GM10847 (cell line): ENCODE data around the gene SUN2.

Experiments used
- POLR2A ChIP-seq: IDR thresholded peaks from 2 replicates; pipeline ENCODE4 v1.6.1; 2011; ENCODE audit not compliant: insufficient read length; ENCODE audit errors: extremely low read depth

The SUN2 gene, protein sequence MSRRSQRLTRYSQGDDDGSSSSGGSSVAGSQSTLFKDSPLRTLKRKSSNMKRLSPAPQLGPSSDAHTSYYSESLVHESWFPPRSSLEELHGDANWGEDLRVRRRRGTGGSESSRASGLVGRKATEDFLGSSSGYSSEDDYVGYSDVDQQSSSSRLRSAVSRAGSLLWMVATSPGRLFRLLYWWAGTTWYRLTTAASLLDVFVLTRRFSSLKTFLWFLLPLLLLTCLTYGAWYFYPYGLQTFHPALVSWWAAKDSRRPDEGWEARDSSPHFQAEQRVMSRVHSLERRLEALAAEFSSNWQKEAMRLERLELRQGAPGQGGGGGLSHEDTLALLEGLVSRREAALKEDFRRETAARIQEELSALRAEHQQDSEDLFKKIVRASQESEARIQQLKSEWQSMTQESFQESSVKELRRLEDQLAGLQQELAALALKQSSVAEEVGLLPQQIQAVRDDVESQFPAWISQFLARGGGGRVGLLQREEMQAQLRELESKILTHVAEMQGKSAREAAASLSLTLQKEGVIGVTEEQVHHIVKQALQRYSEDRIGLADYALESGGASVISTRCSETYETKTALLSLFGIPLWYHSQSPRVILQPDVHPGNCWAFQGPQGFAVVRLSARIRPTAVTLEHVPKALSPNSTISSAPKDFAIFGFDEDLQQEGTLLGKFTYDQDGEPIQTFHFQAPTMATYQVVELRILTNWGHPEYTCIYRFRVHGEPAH

DNA sequence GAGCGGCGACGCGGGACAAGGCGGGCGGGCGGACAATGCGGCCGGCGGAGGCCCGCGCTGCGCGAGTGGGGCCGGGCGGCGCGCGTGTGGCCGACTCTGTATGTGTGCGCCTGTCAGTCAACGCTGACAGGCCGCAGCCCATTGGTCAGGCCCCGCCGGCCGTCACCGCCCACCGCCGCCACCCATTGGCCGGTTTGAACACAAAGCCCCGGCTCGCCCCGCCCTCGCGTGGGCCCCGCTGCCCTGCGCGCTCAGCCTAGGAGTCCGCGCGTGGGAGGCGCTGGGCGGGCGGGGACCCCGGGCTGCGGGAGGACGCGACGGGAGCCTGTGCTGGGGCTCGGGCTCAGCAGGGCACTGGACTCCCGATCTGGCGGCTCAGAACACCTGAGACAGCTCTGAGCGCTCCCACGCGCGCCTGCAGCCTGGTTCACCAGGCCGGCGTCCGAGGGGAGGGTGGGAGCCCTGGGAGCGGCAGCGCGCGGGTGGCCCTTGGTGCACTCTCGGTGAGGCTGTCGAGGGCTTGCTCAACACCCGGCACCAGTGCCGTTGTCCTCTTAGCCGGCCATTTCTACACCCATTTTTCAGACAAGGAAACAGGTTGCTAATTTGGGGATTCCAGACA is at the start of gene SUN2:
TSS of gene SUN2 (minus strand) at position 88 of the 622 bp plus-strand sequence. CDS start 3,370 bp downstream, outside the sequence.
- peak; percentile 74 for TF ChIP-seq POLR2A

DNA sequence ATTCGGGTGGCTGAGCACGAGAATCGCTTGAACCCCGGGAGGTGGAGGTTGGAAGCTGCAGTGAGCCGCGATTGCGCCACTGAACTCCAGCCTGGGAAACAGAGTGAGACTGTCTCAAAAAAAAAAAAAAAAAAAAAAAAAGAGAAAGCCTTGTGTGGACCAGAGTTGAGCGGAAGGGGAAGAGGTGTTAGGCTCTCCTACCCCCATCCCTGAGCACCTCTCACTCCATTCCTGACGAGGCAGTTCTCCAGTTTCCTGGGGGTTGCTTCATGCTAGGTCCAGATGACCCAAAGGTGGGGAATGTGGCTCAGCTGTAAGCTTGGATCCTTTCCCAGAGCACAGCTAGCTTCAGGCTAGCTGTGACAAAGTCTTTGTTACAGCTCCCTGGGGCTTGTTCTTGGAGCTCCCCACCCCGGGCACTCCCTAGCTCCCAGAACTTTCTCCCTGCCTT is 46.9 kb upstream of the SUN2 start:
- no peak for TF ChIP-seq POLR2A

DNA sequence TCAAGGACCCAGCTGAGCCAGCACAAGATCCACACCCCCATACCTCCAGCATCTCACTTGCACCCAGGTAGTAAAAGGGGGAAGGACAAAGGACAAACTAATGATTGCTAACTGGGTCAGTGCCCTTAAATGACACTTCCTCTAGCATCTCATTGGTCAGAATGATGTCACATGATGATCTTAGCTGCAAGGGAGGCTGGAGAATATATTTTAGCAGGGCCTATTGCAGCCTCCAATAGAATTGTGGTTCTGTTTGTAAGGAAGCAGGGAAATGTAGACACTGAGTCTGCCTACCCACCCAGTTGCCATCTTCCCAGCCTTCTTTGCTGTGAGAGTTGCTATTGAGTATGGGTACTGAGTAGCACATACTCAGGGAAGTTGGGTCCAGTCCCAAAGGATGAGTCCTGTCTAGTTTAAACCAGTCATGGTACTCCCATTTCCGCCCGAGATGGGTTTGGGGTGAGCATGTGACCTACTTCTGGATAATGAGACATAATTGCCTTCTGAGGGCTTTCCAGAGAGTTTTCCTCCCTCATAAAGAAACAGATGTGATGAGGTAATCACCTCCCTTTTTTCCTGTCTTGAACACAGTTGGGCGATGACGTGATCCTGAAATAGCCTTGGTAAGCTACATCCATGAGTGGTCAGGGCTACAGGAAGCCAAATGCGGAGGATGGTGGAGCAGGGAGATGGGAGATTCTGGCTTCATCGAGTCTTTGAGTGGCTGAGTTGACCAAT is 43.6 kb upstream of the SUN2 start:
- no peak for TF ChIP-seq POLR2A

DNA sequence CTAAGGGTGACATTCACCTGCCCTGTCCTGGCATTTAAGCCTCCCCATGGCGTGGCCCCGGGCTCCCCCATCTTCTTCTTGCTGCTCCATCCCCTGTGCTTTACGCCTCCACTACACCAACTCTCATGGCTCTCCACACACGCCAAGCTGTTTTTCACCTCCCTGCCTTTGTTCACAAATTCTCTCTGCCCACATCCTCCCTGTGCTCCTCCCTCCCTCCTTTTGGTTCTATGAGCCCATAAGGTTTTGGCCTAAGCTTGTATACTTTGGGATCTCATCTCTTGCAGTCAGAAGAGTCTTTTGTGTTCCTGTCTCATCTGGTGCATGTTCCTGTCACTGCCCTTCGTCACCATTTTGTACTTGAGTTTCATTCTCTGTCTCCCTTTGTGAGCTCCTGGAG is 42.7 kb upstream of the SUN2 start:
- no peak for TF ChIP-seq POLR2A

DNA sequence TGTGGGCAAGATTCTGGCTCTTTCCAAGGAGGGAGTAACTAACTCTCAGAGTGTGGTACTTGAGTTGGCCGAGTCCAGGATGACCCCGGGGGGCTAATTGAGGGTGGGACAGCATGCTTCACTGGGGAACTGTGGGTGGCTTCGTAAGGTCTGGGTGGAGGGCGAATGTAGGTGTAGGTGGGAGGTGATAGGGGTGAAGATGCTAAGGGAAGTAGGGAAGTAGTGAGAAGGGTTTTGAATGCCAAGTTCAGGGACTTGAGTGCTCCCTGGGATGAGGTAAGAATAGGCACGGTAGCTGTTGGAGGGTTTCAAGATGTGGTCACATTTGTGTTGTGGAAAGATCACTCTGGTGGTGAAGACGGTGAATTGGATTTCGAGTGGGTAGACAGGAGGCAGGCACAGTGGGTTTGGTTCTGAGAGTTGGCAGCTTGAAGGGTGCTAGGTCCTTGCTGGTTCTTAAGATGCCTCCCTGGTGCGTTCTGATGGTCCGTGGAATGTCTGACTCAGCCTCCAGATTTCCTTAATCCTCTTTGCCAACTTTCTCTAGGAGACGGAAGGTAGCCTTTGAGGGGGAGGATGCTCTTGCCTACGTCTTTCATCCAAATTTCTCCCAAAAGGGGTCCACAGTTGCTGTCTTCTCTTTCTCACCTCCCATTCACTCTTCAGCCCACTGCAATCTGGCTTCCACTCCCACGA is 40.6 kb upstream of the SUN2 start:
- TF ChIP-seq POLR2A: no peak

GRCh38 chr22:38795569-38795968 is 39.8 kb upstream of the SUN2 start:
- TF ChIP-seq POLR2A: no peak

GRCh38 chr22:38793721-38794466 is 38.1 kb upstream of the SUN2 start, which contains the start of gene DNAL4:
Gene DNAL4, minus strand, starts transcription at chr22:38794143. Its CDS starts 11,412 bp downstream, at chr22:38782731.
- no peak for TF ChIP-seq POLR2A

GRCh38 chr22:38793317-38793716 is 37.5 kb upstream of the SUN2 start:
- TF ChIP-seq POLR2A: no peak

- no peak for TF ChIP-seq POLR2A
Measured at GRCh38 chr22:38792833-38793232, 37.0 kb upstream of the SUN2 start.

DNA sequence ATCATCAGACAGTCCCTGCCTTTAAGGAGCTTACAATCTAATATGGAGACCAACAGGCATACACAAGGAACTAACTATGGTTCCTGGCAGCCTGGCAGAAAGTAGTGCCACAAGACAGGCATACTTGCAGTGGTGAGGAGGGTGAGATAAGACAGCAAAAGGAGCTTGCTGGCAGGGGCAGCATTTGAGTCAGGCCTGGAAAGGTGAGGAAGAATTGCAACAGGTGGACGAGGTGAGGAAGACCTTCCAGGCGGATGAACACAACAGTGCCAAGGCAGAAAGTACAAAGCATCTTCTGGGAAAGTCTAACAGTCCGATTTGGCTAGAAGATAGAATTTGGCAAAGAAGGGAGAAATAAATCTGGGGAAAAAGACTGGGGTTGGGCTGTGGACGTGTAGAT is 33.8 kb upstream of the SUN2 start:
- TF ChIP-seq POLR2A: no peak

DNA sequence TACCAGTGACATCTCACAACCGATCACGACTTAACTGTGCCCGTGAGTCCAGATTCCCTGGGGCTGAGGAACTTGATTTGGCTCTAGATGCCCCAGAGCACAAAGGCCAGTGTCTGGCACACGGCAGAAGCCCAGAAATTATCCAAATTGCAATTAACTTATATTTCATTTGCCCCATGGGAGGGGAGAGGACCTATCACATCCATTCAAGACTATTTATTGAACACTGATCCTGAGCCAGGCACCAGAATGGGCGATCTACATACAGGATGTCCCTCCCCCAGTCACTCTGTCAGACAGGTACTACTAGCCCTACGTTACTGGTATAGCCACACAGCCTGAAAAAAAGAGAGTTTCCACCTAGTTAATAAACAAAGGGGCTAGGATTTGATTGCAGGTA is 33.0 kb upstream of the SUN2 start:
- no peak for TF ChIP-seq POLR2A

- no peak for TF ChIP-seq POLR2A
Measured at GRCh38 chr22:38788021-38788816, 32.4 kb upstream of the SUN2 start.

DNA sequence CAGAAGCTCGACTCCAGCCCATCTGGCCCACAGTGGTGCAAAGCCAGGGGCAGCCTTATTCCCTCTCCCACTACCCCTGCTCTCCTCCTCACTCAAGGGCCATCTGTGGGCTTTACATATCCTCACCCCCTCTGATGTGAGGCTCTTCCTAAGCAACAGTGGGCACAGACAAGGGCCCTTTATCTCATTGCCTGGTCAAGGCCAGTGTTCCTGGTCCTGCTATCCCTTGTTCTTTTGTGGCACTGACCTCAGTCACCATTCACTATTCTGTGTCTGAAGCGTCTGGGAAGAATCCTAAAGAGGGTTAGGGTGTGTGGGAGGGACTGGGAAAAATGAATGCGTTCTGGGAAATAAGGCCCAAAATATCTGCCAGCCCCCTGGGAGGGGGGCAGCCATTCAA is 30.8 kb upstream of the SUN2 start:
- no peak for TF ChIP-seq POLR2A
